WTC11 (cell line): ENCODE measurements around the gene SRSF11. TPM values are rescaled to one million over a fixed set of nuclear protein-coding genes. Genes with fewer than 3 reads are reported as not detected.

Source experiments
- ATAC-seq: fragments of 200-7000 bp; cut with Tn5 transposase; 2 replicates; pipeline ENCODE4 v1.10.0; 2021; ENCODE audit warnings: mild to moderate bottlenecking, moderate library complexity
- CTCF ChIA-PET: fragments of 300-600 bp; sonication (Branson Sonifier 250); formaldehyde crosslinking; loops from one replicate; lab custom pipeline; 2021; ENCODE audit warnings: antibody characterized with exemption; lab: Charles Lee
- POLR2A ChIA-PET: fragments of 350-600 bp; sonication (Branson Sonifier 250); formaldehyde crosslinking; loops from one replicate; lab custom pipeline; 2021; ENCODE audit warnings: antibody characterized with exemption; lab: Charles Lee
- DNase-seq: peaks from one replicate; pipeline ENCODE4 v3.0.0; 2021; ENCODE audit warnings: low spot score
- H3K27ac Mint-ChIP-seq: 2 replicates; pipeline ENCODE4 v1.8.0; 2021; ENCODE audit warnings: mixed read lengths
- H3K27me3 Mint-ChIP-seq: 2 replicates; pipeline ENCODE4 v1.8.0; 2021; ENCODE audit warnings: low read depth, mild to moderate bottlenecking, moderate library complexity, mixed read lengths
- H3K36me3 Mint-ChIP-seq: 2 replicates; pipeline ENCODE4 v1.8.0; 2021; ENCODE audit warnings: mixed read lengths
- H3K4me1 Mint-ChIP-seq: 2 replicates; pipeline ENCODE4 v1.8.0; 2022; ENCODE audit warnings: mixed read lengths
- H3K4me3 Mint-ChIP-seq: 2 replicates; pipeline ENCODE4 v1.8.0; 2021; ENCODE audit warnings: mild to moderate bottlenecking, moderate library complexity, mixed read lengths
- H3K9me3 Mint-ChIP-seq: 2 replicates; pipeline ENCODE4 v1.8.0; 2021; ENCODE audit warnings: mixed read lengths
- ATF1 ChIP-seq: sonication (generic); formaldehyde crosslinking; IDR thresholded peaks from 2 replicates; pipeline ENCODE4 v1.8.1; 2023; ENCODE audit warnings: mild to moderate bottlenecking, moderate library complexity, missing genetic modification reagents
- CREB1 ChIP-seq: sonication (generic); formaldehyde crosslinking; IDR thresholded peaks from 2 replicates; pipeline ENCODE4 v1.8.0; 2023; ENCODE audit warnings: mild to moderate bottlenecking, missing genetic modification reagents
- JAZF1 ChIP-seq: fragments of 250-450 bp; sonication (Bioruptor Pico); IDR thresholded peaks from 2 replicates; pipeline ENCODE4 v1.9.0; 2021; ENCODE audit warnings: moderate library complexity, mild to moderate bottlenecking, inconsistent platforms
- PRRX2 ChIP-seq: fragments of 250-450 bp; sonication (Bioruptor Pico); IDR thresholded peaks from 2 replicates; pipeline ENCODE4 v1.8.0; 2021; ENCODE audit warnings: mild to moderate bottlenecking
- RELA ChIP-seq: sonication (generic); formaldehyde crosslinking; IDR thresholded peaks from 2 replicates; pipeline ENCODE4 v1.8.1; 2022; ENCODE audit warnings: missing genetic modification reagents, mild to moderate bottlenecking, borderline replicate concordance
- RORB ChIP-seq: fragments of 250-450 bp; sonication (Bioruptor Pico); IDR thresholded peaks from 2 replicates; pipeline ENCODE4 v1.9.0; 2021; ENCODE audit warnings: mild to moderate bottlenecking
- TP53 ChIP-seq: sonication (generic); formaldehyde crosslinking; IDR thresholded peaks from 2 replicates; pipeline ENCODE4 v1.8.1; 2023; ENCODE audit warnings: mild to moderate bottlenecking, missing genetic modification reagents
- ZNF219 ChIP-seq: sonication (generic); formaldehyde crosslinking; IDR thresholded peaks from 2 replicates; pipeline ENCODE4 v1.8.0; 2023; ENCODE audit warnings: missing genetic modification reagents, mild to moderate bottlenecking, borderline replicate concordance
- ZNF232 ChIP-seq: sonication (generic); formaldehyde crosslinking; IDR thresholded peaks from 2 replicates; pipeline ENCODE4 v1.8.0; 2022; ENCODE audit warnings: mild to moderate bottlenecking, missing genetic modification reagents
- ZNF263 ChIP-seq: sonication (generic); formaldehyde crosslinking; IDR thresholded peaks from 2 replicates; pipeline ENCODE4 v1.8.1; 2022; ENCODE audit warnings: low read depth, mild to moderate bottlenecking, moderate library complexity, missing genetic modification reagents
- ZNF317 ChIP-seq: sonication (generic); formaldehyde crosslinking; IDR thresholded peaks from 2 replicates; pipeline ENCODE4 v1.8.1; 2023; ENCODE audit warnings: low read depth, mild to moderate bottlenecking, moderate library complexity, missing genetic modification reagents, borderline replicate concordance
- total RNA-seq: library from RNA; stranded (reverse); gene quantifications from 3 replicates; pipeline ENCODE4 v1.2.3, GENCODE V29; 2021
- TF ChIP-seq, protein P1 (sequence below): sonication (generic); formaldehyde crosslinking; IDR thresholded peaks from 2 replicates; pipeline ENCODE4 v1.8.1; 2022; ENCODE audit warnings: low read depth, mild to moderate bottlenecking, moderate library complexity, missing genetic modification reagents, borderline replicate concordance
- TF ChIP-seq, protein P2 (sequence below): fragments of 200-600 bp; IDR thresholded peaks from 2 replicates; pipeline ENCODE4 v1.8.0; 2022; ENCODE audit warnings: antibody characterized with exemption
- TF ChIP-seq, protein P3 (sequence below): fragments of 250-450 bp; sonication (Bioruptor Pico); IDR thresholded peaks from 2 replicates; pipeline ENCODE4 v2.1.2; 2022; ENCODE audit warnings: mild to moderate bottlenecking, moderate library complexity
- TF ChIP-seq, protein P4 (sequence below): sonication (generic); formaldehyde crosslinking; conservative IDR thresholded peaks from 2 replicates; pipeline ENCODE4 v1.8.1; 2023; ENCODE audit warnings: mild to moderate bottlenecking, low read depth, missing genetic modification reagents, moderate library complexity
- TF ChIP-seq, protein P5 (sequence below): sonication (generic); formaldehyde crosslinking; IDR thresholded peaks from 2 replicates; pipeline ENCODE4 v1.8.0; 2022; ENCODE audit warnings: mild to moderate bottlenecking, missing genetic modification reagents
- TF ChIP-seq, protein P6 (sequence below): sonication (generic); formaldehyde crosslinking; IDR thresholded peaks from 2 replicates; pipeline ENCODE4 v1.8.1; 2023; ENCODE audit warnings: mild to moderate bottlenecking, missing genetic modification reagents
- TF ChIP-seq, protein P7 (sequence below): sonication (generic); formaldehyde crosslinking; IDR thresholded peaks from 2 replicates; pipeline ENCODE4 v1.8.0; 2023; ENCODE audit warnings: mild to moderate bottlenecking, missing genetic modification reagents

Gene SRSF11
- total RNA-seq, 1 experiment from 2014 or later = 193 TPM

DNA sequence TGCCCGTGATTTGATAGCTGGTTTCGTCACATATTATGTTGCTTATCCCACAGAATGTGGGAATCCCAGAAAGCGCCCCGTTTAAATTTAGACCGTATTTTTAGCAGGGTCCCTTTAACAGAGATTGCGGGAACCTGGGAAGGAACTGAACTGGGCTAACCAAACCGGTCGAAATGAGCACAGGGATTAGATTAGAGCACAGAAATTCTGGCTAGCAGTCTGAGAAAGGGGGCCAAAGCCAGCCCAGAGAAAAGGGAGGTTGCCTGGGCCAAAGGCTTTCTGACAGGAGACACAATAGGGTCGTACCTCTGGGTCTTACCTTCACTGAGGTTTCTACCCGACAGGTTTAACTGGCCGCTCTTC is 16.1 kb upstream of the SRSF11 start:
- DNase-seq (no peak), ATAC-seq (peak; percentile 50)
- H3K27ac Mint-ChIP-seq = peak overlapping the region; percentile 100
- peak overlapping the region; percentile 100 for H3K4me3 Mint-ChIP-seq
- H3K36me3 Mint-ChIP-seq = no peaks in the 10 kb centered on the region; the same call in 1 of the 2 replicates
- ChIA-PET CTCF (no interaction called here), POLR2A (interaction anchor here (0.5 to 3.4 kb wide), 4 partner anchors 12 to 206 kb away, joined by 3 to 19 read pairs (median 4); partner anchors contain the start of gene SRSF11)
- H3K27me3 Mint-ChIP-seq = no peaks in the 10 kb centered on the region
- peaks cover 14% of the 10 kb centered on the region for H3K4me1 Mint-ChIP-seq
- H3K9me3 Mint-ChIP-seq = no peaks in the 10 kb centered on the region
- TF ChIP-seq JAZF1 (CRISPR knock-in tag) (no peak), TP53 (CRISPR knock-in tag) (no peak), ZNF232 (0 out of 2 replicates have a peak, but pooled peaks have one; percentile 15)
- TF ChIP-seq, protein P1, sequence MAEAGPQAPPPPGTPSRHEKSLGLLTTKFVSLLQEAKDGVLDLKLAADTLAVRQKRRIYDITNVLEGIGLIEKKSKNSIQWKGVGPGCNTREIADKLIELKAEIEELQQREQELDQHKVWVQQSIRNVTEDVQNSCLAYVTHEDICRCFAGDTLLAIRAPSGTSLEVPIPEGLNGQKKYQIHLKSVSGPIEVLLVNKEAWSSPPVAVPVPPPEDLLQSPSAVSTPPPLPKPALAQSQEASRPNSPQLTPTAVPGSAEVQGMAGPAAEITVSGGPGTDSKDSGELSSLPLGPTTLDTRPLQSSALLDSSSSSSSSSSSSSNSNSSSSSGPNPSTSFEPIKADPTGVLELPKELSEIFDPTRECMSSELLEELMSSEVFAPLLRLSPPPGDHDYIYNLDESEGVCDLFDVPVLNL (CRISPR knock-in tag) = no peak
- TF ChIP-seq, protein P2, sequence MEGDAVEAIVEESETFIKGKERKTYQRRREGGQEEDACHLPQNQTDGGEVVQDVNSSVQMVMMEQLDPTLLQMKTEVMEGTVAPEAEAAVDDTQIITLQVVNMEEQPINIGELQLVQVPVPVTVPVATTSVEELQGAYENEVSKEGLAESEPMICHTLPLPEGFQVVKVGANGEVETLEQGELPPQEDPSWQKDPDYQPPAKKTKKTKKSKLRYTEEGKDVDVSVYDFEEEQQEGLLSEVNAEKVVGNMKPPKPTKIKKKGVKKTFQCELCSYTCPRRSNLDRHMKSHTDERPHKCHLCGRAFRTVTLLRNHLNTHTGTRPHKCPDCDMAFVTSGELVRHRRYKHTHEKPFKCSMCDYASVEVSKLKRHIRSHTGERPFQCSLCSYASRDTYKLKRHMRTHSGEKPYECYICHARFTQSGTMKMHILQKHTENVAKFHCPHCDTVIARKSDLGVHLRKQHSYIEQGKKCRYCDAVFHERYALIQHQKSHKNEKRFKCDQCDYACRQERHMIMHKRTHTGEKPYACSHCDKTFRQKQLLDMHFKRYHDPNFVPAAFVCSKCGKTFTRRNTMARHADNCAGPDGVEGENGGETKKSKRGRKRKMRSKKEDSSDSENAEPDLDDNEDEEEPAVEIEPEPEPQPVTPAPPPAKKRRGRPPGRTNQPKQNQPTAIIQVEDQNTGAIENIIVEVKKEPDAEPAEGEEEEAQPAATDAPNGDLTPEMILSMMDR = no peak

DNA sequence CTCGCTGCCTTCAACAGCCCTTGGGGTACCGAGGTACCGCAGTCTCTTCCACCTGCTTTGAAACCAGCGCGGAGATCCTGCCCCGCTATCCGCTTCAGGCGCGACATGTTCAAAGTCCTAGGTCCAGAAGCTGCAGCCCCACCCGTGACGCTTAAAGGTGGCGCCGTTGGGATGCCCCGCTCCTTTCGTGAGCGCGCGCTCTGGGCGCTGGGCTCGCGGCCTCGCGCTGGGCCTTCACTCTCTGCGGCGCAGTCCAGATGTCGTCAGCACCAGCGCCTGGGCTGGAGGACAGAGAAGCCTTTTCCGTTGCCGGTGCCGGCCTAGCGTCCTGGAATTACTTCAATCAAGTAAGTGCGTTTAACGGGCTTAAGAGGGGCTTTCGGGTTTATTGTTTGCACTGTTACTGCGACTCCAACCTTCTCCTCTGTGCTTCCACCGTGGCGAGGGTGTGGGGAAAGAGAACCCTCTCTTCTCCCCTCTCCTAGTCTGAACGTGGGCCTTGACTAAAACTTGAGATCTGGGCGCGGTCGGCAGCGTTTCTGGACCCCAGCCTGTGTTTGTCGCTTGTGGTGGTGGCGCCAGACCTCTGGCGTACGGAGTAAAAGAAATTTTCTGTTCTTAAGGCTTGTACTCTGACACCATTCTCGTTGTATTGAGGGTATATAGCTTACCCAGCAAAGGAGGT is 15.6 kb upstream of the SRSF11 start, which contains the start of gene LRRC40:
Gene LRRC40 (minus strand): TSS at position 146 of the 685 bp plus-strand sequence. CDS start 39 bp downstream, at position 107.
- no peaks in the 10 kb centered on the region; the same call in 1 of the 2 replicates for H3K36me3 Mint-ChIP-seq
- H3K27me3 Mint-ChIP-seq = no peaks in the 10 kb centered on the region
- ChIA-PET CTCF (no interaction called here), POLR2A (interaction anchor here (0.5 to 3.4 kb wide), 5 partner anchors 12 to 205 kb away, joined by 3 to 19 read pairs (median 3); partner anchors contain the start of genes ANKRD13C and SRSF11)
- ATAC-seq (peak; percentile 97), DNase-seq (peak; percentile 97)
- no peaks in the 10 kb centered on the region for H3K9me3 Mint-ChIP-seq
- H3K4me3 Mint-ChIP-seq = peak within 1 kb of the TSS; percentile 100
- peak within 1 kb of the TSS; percentile 100 for H3K27ac Mint-ChIP-seq
- peaks cover 14% of the 10 kb centered on the region for H3K4me1 Mint-ChIP-seq
- peak; percentile 94 for TF ChIP-seq CREB1 (CRISPR knock-in tag)
- TF ChIP-seq, protein P3, sequence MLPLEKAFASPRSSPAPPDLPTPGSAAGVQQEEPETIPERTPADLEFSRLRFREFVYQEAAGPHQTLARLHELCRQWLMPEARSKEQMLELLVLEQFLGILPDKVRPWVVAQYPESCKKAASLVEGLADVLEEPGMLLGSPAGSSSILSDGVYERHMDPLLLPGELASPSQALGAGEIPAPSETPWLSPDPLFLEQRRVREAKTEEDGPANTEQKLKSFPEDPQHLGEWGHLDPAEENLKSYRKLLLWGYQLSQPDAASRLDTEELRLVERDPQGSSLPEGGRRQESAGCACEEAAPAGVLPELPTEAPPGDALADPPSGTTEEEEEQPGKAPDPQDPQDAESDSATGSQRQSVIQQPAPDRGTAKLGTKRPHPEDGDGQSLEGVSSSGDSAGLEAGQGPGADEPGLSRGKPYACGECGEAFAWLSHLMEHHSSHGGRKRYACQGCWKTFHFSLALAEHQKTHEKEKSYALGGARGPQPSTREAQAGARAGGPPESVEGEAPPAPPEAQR = no peak
- TF ChIP-seq ZNF317 (CRISPR knock-in tag) = no peak
- TF ChIP-seq, protein P4, sequence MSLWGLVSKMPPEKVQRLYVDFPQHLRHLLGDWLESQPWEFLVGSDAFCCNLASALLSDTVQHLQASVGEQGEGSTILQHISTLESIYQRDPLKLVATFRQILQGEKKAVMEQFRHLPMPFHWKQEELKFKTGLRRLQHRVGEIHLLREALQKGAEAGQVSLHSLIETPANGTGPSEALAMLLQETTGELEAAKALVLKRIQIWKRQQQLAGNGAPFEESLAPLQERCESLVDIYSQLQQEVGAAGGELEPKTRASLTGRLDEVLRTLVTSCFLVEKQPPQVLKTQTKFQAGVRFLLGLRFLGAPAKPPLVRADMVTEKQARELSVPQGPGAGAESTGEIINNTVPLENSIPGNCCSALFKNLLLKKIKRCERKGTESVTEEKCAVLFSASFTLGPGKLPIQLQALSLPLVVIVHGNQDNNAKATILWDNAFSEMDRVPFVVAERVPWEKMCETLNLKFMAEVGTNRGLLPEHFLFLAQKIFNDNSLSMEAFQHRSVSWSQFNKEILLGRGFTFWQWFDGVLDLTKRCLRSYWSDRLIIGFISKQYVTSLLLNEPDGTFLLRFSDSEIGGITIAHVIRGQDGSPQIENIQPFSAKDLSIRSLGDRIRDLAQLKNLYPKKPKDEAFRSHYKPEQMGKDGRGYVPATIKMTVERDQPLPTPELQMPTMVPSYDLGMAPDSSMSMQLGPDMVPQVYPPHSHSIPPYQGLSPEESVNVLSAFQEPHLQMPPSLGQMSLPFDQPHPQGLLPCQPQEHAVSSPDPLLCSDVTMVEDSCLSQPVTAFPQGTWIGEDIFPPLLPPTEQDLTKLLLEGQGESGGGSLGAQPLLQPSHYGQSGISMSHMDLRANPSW = no peak
- TF ChIP-seq, protein P5, sequence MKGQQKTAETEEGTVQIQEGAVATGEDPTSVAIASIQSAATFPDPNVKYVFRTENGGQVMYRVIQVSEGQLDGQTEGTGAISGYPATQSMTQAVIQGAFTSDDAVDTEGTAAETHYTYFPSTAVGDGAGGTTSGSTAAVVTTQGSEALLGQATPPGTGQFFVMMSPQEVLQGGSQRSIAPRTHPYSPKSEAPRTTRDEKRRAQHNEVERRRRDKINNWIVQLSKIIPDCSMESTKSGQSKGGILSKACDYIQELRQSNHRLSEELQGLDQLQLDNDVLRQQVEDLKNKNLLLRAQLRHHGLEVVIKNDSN (CRISPR knock-in tag) = no peak; the same call in 1 of the 2 replicates
- TF ChIP-seq ZNF263 (CRISPR knock-in tag) = no peak
- TF ChIP-seq, protein P6, sequence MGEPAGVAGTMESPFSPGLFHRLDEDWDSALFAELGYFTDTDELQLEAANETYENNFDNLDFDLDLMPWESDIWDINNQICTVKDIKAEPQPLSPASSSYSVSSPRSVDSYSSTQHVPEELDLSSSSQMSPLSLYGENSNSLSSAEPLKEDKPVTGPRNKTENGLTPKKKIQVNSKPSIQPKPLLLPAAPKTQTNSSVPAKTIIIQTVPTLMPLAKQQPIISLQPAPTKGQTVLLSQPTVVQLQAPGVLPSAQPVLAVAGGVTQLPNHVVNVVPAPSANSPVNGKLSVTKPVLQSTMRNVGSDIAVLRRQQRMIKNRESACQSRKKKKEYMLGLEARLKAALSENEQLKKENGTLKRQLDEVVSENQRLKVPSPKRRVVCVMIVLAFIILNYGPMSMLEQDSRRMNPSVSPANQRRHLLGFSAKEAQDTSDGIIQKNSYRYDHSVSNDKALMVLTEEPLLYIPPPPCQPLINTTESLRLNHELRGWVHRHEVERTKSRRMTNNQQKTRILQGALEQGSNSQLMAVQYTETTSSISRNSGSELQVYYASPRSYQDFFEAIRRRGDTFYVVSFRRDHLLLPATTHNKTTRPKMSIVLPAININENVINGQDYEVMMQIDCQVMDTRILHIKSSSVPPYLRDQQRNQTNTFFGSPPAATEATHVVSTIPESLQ (CRISPR knock-in tag) = no peak
- no peak for TF ChIP-seq RORB
- no peak for TF ChIP-seq RELA
- no peak for TF ChIP-seq ZNF219 (CRISPR knock-in tag)
- TF ChIP-seq, protein P7, sequence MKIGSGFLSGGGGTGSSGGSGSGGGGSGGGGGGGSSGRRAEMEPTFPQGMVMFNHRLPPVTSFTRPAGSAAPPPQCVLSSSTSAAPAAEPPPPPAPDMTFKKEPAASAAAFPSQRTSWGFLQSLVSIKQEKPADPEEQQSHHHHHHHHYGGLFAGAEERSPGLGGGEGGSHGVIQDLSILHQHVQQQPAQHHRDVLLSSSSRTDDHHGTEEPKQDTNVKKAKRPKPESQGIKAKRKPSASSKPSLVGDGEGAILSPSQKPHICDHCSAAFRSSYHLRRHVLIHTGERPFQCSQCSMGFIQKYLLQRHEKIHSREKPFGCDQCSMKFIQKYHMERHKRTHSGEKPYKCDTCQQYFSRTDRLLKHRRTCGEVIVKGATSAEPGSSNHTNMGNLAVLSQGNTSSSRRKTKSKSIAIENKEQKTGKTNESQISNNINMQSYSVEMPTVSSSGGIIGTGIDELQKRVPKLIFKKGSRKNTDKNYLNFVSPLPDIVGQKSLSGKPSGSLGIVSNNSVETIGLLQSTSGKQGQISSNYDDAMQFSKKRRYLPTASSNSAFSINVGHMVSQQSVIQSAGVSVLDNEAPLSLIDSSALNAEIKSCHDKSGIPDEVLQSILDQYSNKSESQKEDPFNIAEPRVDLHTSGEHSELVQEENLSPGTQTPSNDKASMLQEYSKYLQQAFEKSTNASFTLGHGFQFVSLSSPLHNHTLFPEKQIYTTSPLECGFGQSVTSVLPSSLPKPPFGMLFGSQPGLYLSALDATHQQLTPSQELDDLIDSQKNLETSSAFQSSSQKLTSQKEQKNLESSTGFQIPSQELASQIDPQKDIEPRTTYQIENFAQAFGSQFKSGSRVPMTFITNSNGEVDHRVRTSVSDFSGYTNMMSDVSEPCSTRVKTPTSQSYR (CRISPR knock-in tag) = 0 out of 2 replicates have a peak, but pooled peaks have one; percentile 32
- TF ChIP-seq PRRX2 (CRISPR knock-in tag) = no peak
- TF ChIP-seq, protein P1 (CRISPR knock-in tag) = peak; percentile 54; the same call in 1 of the 2 replicates
- peak; percentile 95 for TF ChIP-seq ATF1 (CRISPR knock-in tag)
